Measurements from ENCODE around the gene OPCML. TPM values are rescaled to one million over a fixed set of nuclear protein-coding genes. Genes with fewer than 3 reads are reported as not detected.

OPCML gene
- total RNA-seq, result 0.82 and 1.7 TPM in 2 replicates
- long read RNA-seq, partial matches to known transcripts, result 0 of 2 reads
- long read RNA-seq, other reads (novel, unspliced or antisense), result 2 of 2 reads

- Mint-ChIP-seq H3K4me3 (ENCODE audit: low read depth) (peak within 1 kb of the TSS; percentile 38), H3K36me3 (ENCODE audit: insufficient read depth) (no peaks in the 10 kb centered on the region), H3K27ac (no peak within 1 kb of the TSS), H3K9me3 (ENCODE audit: low read depth) (no peaks in the 10 kb centered on the region), H3K27me3 (peaks cover 78% of the 10 kb centered on the region), H3K4me1 (ENCODE audit: low read depth) (peaks cover 10% of the 10 kb centered on the region)
- DNase-seq (ENCODE audit: low spot score, unreplicated experiment), result no peak
- TF ChIP-seq, protein P1, sequence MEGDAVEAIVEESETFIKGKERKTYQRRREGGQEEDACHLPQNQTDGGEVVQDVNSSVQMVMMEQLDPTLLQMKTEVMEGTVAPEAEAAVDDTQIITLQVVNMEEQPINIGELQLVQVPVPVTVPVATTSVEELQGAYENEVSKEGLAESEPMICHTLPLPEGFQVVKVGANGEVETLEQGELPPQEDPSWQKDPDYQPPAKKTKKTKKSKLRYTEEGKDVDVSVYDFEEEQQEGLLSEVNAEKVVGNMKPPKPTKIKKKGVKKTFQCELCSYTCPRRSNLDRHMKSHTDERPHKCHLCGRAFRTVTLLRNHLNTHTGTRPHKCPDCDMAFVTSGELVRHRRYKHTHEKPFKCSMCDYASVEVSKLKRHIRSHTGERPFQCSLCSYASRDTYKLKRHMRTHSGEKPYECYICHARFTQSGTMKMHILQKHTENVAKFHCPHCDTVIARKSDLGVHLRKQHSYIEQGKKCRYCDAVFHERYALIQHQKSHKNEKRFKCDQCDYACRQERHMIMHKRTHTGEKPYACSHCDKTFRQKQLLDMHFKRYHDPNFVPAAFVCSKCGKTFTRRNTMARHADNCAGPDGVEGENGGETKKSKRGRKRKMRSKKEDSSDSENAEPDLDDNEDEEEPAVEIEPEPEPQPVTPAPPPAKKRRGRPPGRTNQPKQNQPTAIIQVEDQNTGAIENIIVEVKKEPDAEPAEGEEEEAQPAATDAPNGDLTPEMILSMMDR (IDR thresholded peaks at IDR 0.05; ENCODE audit: unreplicated experiment), result no peak
Observed at GRCh38 chr11:133531971-133532651, at the start of gene OPCML. TSS of gene OPCML (minus strand) at chr11:133532501.

GRCh38 chr11:133581091-133581490, 48.8 kb upstream of the OPCML start:
- Mint-ChIP-seq H3K9me3 (ENCODE audit: low read depth) (peaks cover 6% of the 10 kb centered on the region), H3K36me3 (ENCODE audit: insufficient read depth) (no peaks in the 10 kb centered on the region), H3K27me3 (peaks cover 27% of the 10 kb centered on the region), H3K27ac (no peak overlapping the region), H3K4me1 (ENCODE audit: low read depth) (no peaks in the 10 kb centered on the region), H3K4me3 (ENCODE audit: low read depth) (no peak overlapping the region)
- DNase-seq (ENCODE audit: low spot score, unreplicated experiment), result no peak
- TF ChIP-seq, protein P1 (IDR thresholded peaks at IDR 0.05; ENCODE audit: unreplicated experiment), result no peak

DNA sequence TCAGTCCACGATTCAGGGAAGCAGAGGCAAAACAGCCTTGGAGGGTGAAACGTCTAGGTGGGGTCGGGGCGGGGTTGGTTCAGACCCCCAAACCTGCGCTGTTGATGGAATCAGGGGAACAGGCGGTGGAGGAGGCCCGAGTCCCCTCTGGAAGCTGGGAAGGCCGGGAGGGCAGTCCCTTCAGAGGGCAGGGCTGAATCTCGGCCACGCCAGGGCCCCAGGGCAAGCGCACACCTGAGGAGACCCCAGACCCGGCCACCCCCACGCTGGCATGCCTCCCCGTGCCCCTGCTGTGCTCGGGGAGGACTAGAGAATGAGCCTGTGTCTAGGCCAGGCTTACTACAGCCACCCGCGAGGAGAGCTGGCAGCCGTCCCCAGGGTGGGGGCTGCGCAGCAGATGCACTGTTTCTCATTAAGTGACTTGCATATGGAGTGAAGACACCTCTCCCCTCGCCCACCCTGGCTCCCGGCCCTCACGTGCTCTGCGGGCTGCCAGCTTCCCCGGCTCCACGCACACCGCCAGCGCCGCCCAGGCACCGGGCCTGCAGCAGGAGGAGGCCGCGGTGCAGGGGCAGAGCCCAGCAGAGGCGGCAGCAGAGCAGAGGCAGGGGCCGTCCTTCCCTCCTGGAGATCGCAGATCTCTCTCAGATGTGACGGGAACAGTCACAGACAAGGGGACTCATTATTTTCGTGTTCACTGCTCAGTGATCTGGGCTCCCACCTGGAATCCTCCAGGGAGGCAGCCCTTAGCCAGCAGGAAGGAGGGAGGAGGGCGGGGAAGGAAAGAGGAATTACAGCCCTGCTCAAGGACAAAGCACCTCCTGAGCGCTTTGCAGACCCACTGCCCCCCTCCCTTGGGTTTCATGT, 47.1 kb upstream of the OPCML start:
- TF ChIP-seq, protein P1 (IDR thresholded peaks at IDR 0.05; ENCODE audit: unreplicated experiment), result no peak
- H3K4me3 Mint-ChIP-seq (ENCODE audit: low read depth), result no peak overlapping the region
- H3K27me3 Mint-ChIP-seq, result peaks cover 33% of the 10 kb centered on the region
- no peak overlapping the region for H3K27ac Mint-ChIP-seq
- DNase-seq (ENCODE audit: low spot score, unreplicated experiment), result no peak
- no peaks in the 10 kb centered on the region for H3K4me1 Mint-ChIP-seq (ENCODE audit: low read depth)
- H3K36me3 Mint-ChIP-seq (ENCODE audit: insufficient read depth), result no peaks in the 10 kb centered on the region
- peaks cover 10% of the 10 kb centered on the region for H3K9me3 Mint-ChIP-seq (ENCODE audit: low read depth)

- H3K27me3 Mint-ChIP-seq, result peaks cover 25% of the 10 kb centered on the region
- H3K36me3 Mint-ChIP-seq (ENCODE audit: insufficient read depth), result no peaks in the 10 kb centered on the region
- H3K27ac Mint-ChIP-seq, result no peak overlapping the region
- TF ChIP-seq, protein P1 (IDR thresholded peaks at IDR 0.05; ENCODE audit: unreplicated experiment), result no peak
- peaks cover 10% of the 10 kb centered on the region for H3K9me3 Mint-ChIP-seq (ENCODE audit: low read depth)
- DNase-seq (ENCODE audit: low spot score, unreplicated experiment), result no peak
- peaks cover 1% of the 10 kb centered on the region for H3K4me1 Mint-ChIP-seq (ENCODE audit: low read depth)
- H3K4me3 Mint-ChIP-seq (ENCODE audit: low read depth), result no peak overlapping the region
Observed at GRCh38 chr11:133577403-133577802, 45.1 kb upstream of the OPCML start.

- TF ChIP-seq, protein P1 (IDR thresholded peaks at IDR 0.05; ENCODE audit: unreplicated experiment), result peak; percentile 23
- DNase-seq (ENCODE audit: low spot score, unreplicated experiment), result no peak
- no peak overlapping the region for H3K4me3 Mint-ChIP-seq (ENCODE audit: low read depth)
- peaks cover 21% of the 10 kb centered on the region for H3K27me3 Mint-ChIP-seq
- no peaks in the 10 kb centered on the region for H3K36me3 Mint-ChIP-seq (ENCODE audit: insufficient read depth)
- H3K9me3 Mint-ChIP-seq (ENCODE audit: low read depth), result peaks cover 10% of the 10 kb centered on the region
- H3K27ac Mint-ChIP-seq, result no peak overlapping the region
- H3K4me1 Mint-ChIP-seq (ENCODE audit: low read depth), result peaks cover 1% of the 10 kb centered on the region
Observed at GRCh38 chr11:133576351-133576750, 44.0 kb upstream of the OPCML start.
